ENCODE data around the gene C16orf86. TPM values are rescaled to one million over a fixed set of nuclear protein-coding genes. Genes with fewer than 3 reads are reported as not detected.

C16orf86 gene
- total and polyA plus RNA-seq, 7 donors = 2.6 to 7.3 (median 5.6) TPM

GRCh38 chr16:67716097-67716496, 49.5 kb downstream of the C16orf86 start:
- H3K4me1 ChIP-seq = peaks cover 22% of the 10 kb centered on the region
- no peak overlapping the region for H3K4me3 ChIP-seq
- H3K36me3 ChIP-seq (ENCODE audit: insufficient read depth in 1 of 2, low read depth in 1 of 2) = no peaks in the 10 kb centered on the region
- ATAC-seq (no peak), DNase-seq (no peak)
- TF ChIP-seq, protein P1, sequence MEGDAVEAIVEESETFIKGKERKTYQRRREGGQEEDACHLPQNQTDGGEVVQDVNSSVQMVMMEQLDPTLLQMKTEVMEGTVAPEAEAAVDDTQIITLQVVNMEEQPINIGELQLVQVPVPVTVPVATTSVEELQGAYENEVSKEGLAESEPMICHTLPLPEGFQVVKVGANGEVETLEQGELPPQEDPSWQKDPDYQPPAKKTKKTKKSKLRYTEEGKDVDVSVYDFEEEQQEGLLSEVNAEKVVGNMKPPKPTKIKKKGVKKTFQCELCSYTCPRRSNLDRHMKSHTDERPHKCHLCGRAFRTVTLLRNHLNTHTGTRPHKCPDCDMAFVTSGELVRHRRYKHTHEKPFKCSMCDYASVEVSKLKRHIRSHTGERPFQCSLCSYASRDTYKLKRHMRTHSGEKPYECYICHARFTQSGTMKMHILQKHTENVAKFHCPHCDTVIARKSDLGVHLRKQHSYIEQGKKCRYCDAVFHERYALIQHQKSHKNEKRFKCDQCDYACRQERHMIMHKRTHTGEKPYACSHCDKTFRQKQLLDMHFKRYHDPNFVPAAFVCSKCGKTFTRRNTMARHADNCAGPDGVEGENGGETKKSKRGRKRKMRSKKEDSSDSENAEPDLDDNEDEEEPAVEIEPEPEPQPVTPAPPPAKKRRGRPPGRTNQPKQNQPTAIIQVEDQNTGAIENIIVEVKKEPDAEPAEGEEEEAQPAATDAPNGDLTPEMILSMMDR (IDR thresholded peaks at IDR 0.05) = no peak
- no peaks in the 10 kb centered on the region for H3K27me3 ChIP-seq (ENCODE audit: insufficient read depth in 3 of 3, low read length in 2 of 3)
- intact Hi-C loops (cut with DNase I) = loop anchor here (5.0 kb wide), 2 partner anchors 44 to 49 kb away; partner anchors contain the start of genes C16orf86 (in 1 of the 2) and ENKD1 (in 1 of the 2)
- WGBS, 3 donors = 89 to 94% (median 89%) methylated on average over 2 of the region's 2 CpGs
- no peak overlapping the region for H3K27ac ChIP-seq
- H3K9me3 ChIP-seq = no peaks in the 10 kb centered on the region

Other genes starting within 250 kb of the C16orf86 start
- under 1 TPM; 0.16 to 0.71 (median 0.39) TPM for gene HSD11B2, start 235.7 kb upstream of the C16orf86 start, total RNA-seq
- gene HSD11B2, start 235.7 kb upstream of the C16orf86 start, polyA plus RNA-seq = under 1 TPM; 0.11 to 0.35 (median 0.17) TPM
- 100 to 1,000 TPM in 1 of 4 donors, 10 to 100 TPM in 3; 81.2 to 104 (median 87.3) TPM for gene ATP6V0D1, start 185.7 kb upstream of the C16orf86 start, total RNA-seq
- 10 to 100 TPM; 60.2 to 92.4 (median 62.8) TPM for gene ATP6V0D1, start 185.7 kb upstream of the C16orf86 start, polyA plus RNA-seq
- not detected for gene AGRP, start 183.3 kb upstream of the C16orf86 start, total RNA-seq
- gene AGRP, start 183.3 kb upstream of the C16orf86 start, polyA plus RNA-seq = not detected
- 10 to 100 TPM; 34.1 to 58.1 (median 49.5) TPM for gene RIPOR1, start 138.0 kb upstream of the C16orf86 start, total RNA-seq
- gene RIPOR1, start 138.0 kb upstream of the C16orf86 start, polyA plus RNA-seq = 10 to 100 TPM; 16.5 to 27.4 (median 20.6) TPM
- 10 to 100 TPM; 22.1 to 26.5 (median 26.0) TPM for gene CTCF, start 104.3 kb upstream of the C16orf86 start, total RNA-seq
- 10 to 100 TPM; 17.7 to 44.7 (median 18.9) TPM for gene CTCF, start 104.3 kb upstream of the C16orf86 start, polyA plus RNA-seq
- 1 to 10 TPM in 1 of 4 donors, under 1 TPM in 2, not detected in 1; 0.59 to 1.1 (median 0.63) TPM for gene CARMIL2, start 21.7 kb upstream of the C16orf86 start, total RNA-seq
- gene CARMIL2, start 21.7 kb upstream of the C16orf86 start, polyA plus RNA-seq = under 1 TPM; 0.17 to 0.46 (median 0.30) TPM
- 10 to 100 TPM in 1 of 4 donors, 1 to 10 TPM in 3; 4.9 to 10.2 (median 7.4) TPM for gene ACD, start 6.6 kb upstream of the C16orf86 start, total RNA-seq
- gene ACD, start 6.6 kb upstream of the C16orf86 start, polyA plus RNA-seq = 10 to 100 TPM in 2 of 3 donors, 1 to 10 TPM in 1; 8.9 to 16.7 (median 12.6) TPM
- 1 to 10 TPM; 4.9 to 6.8 (median 5.9) TPM for gene PARD6A, start 5.9 kb upstream of the C16orf86 start, total RNA-seq
- 10 to 100 TPM in 1 of 3 donors, 1 to 10 TPM in 2; 8.0 to 11.0 (median 9.9) TPM for gene PARD6A, start 5.9 kb upstream of the C16orf86 start, polyA plus RNA-seq
- gene ENKD1, start 64 bp upstream of the C16orf86 start, total RNA-seq = 1 to 10 TPM; 6.5 to 7.6 (median 7.1) TPM
- gene ENKD1, start 64 bp upstream of the C16orf86 start, polyA plus RNA-seq = 10 to 100 TPM; 17.5 to 20.7 (median 19.2) TPM
- 10 to 100 TPM in 1 of 4 donors, 1 to 10 TPM in 3; 8.0 to 11.3 (median 9.0) TPM for gene GFOD2, start 52.5 kb downstream of the C16orf86 start, total RNA-seq
- 10 to 100 TPM; 12.2 to 17.3 (median 17.0) TPM for gene GFOD2, start 52.5 kb downstream of the C16orf86 start, polyA plus RNA-seq
- gene RANBP10, start 139.7 kb downstream of the C16orf86 start, total RNA-seq = 10 to 100 TPM; 17.6 to 27.9 (median 25.2) TPM
- gene RANBP10, start 139.7 kb downstream of the C16orf86 start, polyA plus RNA-seq = 10 to 100 TPM in 2 of 3 donors, 1 to 10 TPM in 1; 9.1 to 16.3 (median 11.1) TPM
- under 1 TPM; 0.29 to 0.88 (median 0.60) TPM for gene TSNAXIP1, start 140.1 kb downstream of the C16orf86 start, total RNA-seq
- 1 to 10 TPM in 1 of 3 donors, under 1 TPM in 2; 0.27 to 1.4 (median 0.65) TPM for gene TSNAXIP1, start 140.1 kb downstream of the C16orf86 start, polyA plus RNA-seq
- 10 to 100 TPM; 30.2 to 37.8 (median 35.0) TPM for gene THAP11, start 175.5 kb downstream of the C16orf86 start, total RNA-seq
- gene THAP11, start 175.5 kb downstream of the C16orf86 start, polyA plus RNA-seq = 10 to 100 TPM; 31.9 to 78.6 (median 35.0) TPM
- 100 to 1,000 TPM in 2 of 4 donors, 10 to 100 TPM in 2; 77.4 to 104 (median 96.8) TPM for gene NUTF2, start 180.1 kb downstream of the C16orf86 start, total RNA-seq
- 100 to 1,000 TPM; 129 to 170 (median 134) TPM for gene NUTF2, start 180.1 kb downstream of the C16orf86 start, polyA plus RNA-seq
- gene CENPT, start 180.9 kb downstream of the C16orf86 start, total RNA-seq = 10 to 100 TPM; 17.2 to 26.4 (median 19.2) TPM
- 10 to 100 TPM; 13.8 to 19.9 (median 19.9) TPM for gene CENPT, start 180.9 kb downstream of the C16orf86 start, polyA plus RNA-seq
- 10 to 100 TPM; 33.8 to 52.1 (median 42.1) TPM for gene EDC4, start 206.2 kb downstream of the C16orf86 start, total RNA-seq
- 10 to 100 TPM; 21.1 to 32.2 (median 23.8) TPM for gene EDC4, start 206.2 kb downstream of the C16orf86 start, polyA plus RNA-seq
- gene NRN1L, start 218.1 kb downstream of the C16orf86 start, total RNA-seq = 1 to 10 TPM in 1 of 4 donors, under 1 TPM in 1, not detected in 2; 0.77 to 1.1 TPM
- gene NRN1L, start 218.1 kb downstream of the C16orf86 start, polyA plus RNA-seq = under 1 TPM; 0.23 to 0.38 (median 0.37) TPM
- gene PSKH1, start 226.4 kb downstream of the C16orf86 start, total RNA-seq = 10 to 100 TPM; 11.3 to 18.8 (median 16.4) TPM
- 10 to 100 TPM in 2 of 3 donors, 1 to 10 TPM in 1; 9.6 to 16.9 (median 11.0) TPM for gene PSKH1, start 226.4 kb downstream of the C16orf86 start, polyA plus RNA-seq